Measurements from ENCODE around the gene NTMT2.
"Not testable (repeated sequence)": the region's sequence is repeated elsewhere in the genome, so short reads cannot be mapped to it uniquely, and the experiment has no call there.

Gene NTMT2

GRCh38 chr1:170162459-170163246 is 16.9 kb downstream of the NTMT2 start:
- no peak for DNase-seq

- no peak for DNase-seq
Observed at GRCh38 chr1:170164103-170164763, 18.5 kb downstream of the NTMT2 start.

- DNase-seq: no peak
Observed at GRCh38 chr1:170166518-170167180, 20.9 kb downstream of the NTMT2 start.

- DNase-seq: no peak
Observed at GRCh38 chr1:170168265-170168664, 22.5 kb downstream of the NTMT2 start.

- DNase-seq: not testable (repeated sequence)
Observed at GRCh38 chr1:170170513-170170912, 24.8 kb downstream of the NTMT2 start.

- DNase-seq: no peak
Observed at GRCh38 chr1:170174395-170174794, 28.6 kb downstream of the NTMT2 start.

- DNase-seq: no peak
Observed at GRCh38 chr1:170175041-170175440, 29.3 kb downstream of the NTMT2 start.

GRCh38 chr1:170175484-170175883 is 29.7 kb downstream of the NTMT2 start:
- no peak for DNase-seq

- DNase-seq: no peak
Observed at GRCh38 chr1:170176772-170177171, 31.0 kb downstream of the NTMT2 start.

- no peak for DNase-seq
Observed at GRCh38 chr1:170182442-170182841, 36.7 kb downstream of the NTMT2 start.

- no peak for DNase-seq
Observed at GRCh38 chr1:170192546-170192945, 46.8 kb downstream of the NTMT2 start.

GRCh38 chr1:170194451-170194850 is 48.7 kb downstream of the NTMT2 start:
- DNase-seq: no peak

GRCh38 chr1:170196490-170197236 is 50.9 kb downstream of the NTMT2 start:
- no peak for DNase-seq

- DNase-seq: no peak
Observed at GRCh38 chr1:170198090-170198489, 52.3 kb downstream of the NTMT2 start.

GRCh38 chr1:170198584-170198983 is 52.8 kb downstream of the NTMT2 start:
- DNase-seq: no peak

GRCh38 chr1:170200161-170200560 is 54.4 kb downstream of the NTMT2 start:
- DNase-seq: no peak

GRCh38 chr1:170200621-170201397 is 55.0 kb downstream of the NTMT2 start:
- no peak for DNase-seq

GRCh38 chr1:170203693-170204092 is 57.9 kb downstream of the NTMT2 start:
- no peak for DNase-seq

- DNase-seq: no peak
Observed at GRCh38 chr1:170204121-170204520, 58.4 kb downstream of the NTMT2 start.

GRCh38 chr1:170205301-170205700 is 59.5 kb downstream of the NTMT2 start:
- no peak for DNase-seq

- no peak for DNase-seq
Observed at GRCh38 chr1:170209125-170209524, 63.4 kb downstream of the NTMT2 start.

GRCh38 chr1:170210142-170210541 is 64.4 kb downstream of the NTMT2 start:
- DNase-seq: no peak

Measured in NCI-H1694 treated with DMSO at 0.1 percent for 48 hours (cell line).